Measurements from ENCODE around the gene DAAM1.

The DAAM1 gene

GRCh38 chr14:59318908-59319307 is 130.4 kb downstream of the DAAM1 start:
- DNase-seq, result no peak

GRCh38 chr14:59320361-59320760 is 131.9 kb downstream of the DAAM1 start:
- DNase-seq, result no peak

GRCh38 chr14:59320763-59321625 is 132.5 kb downstream of the DAAM1 start:
- DNase-seq, result no peak

GRCh38 chr14:59321626-59321949 is 133.1 kb downstream of the DAAM1 start:
- DNase-seq, result no peak

- no peak for DNase-seq
These were observed 137.4 kb downstream of the DAAM1 start for GRCh38 chr14:59325906-59326305.

GRCh38 chr14:59328454-59328853 is 140.0 kb downstream of the DAAM1 start:
- no peak for DNase-seq

GRCh38 chr14:59330455-59330854 is 142.0 kb downstream of the DAAM1 start:
- no peak for DNase-seq

- no peak for DNase-seq
These were observed 142.8 kb downstream of the DAAM1 start for GRCh38 chr14:59331217-59331616.

GRCh38 chr14:59332727-59333126 is 144.3 kb downstream of the DAAM1 start:
- no peak for DNase-seq

GRCh38 chr14:59333235-59333634 is 144.8 kb downstream of the DAAM1 start:
- no peak for DNase-seq

- DNase-seq, result no peak
These were observed 145.2 kb downstream of the DAAM1 start for GRCh38 chr14:59333668-59334067.

GRCh38 chr14:59334253-59334652 is 145.8 kb downstream of the DAAM1 start:
- no peak for DNase-seq

GRCh38 chr14:59336098-59336497 is 147.6 kb downstream of the DAAM1 start:
- DNase-seq, result no peak

GRCh38 chr14:59336706-59337105 is 148.2 kb downstream of the DAAM1 start:
- no peak for DNase-seq

- no peak for DNase-seq
These were observed 148.7 kb downstream of the DAAM1 start for GRCh38 chr14:59337141-59337611.

GRCh38 chr14:59338761-59339160 is 150.3 kb downstream of the DAAM1 start:
- no peak for DNase-seq

- no peak for DNase-seq
These were observed 151.3 kb downstream of the DAAM1 start for GRCh38 chr14:59339524-59340330.

GRCh38 chr14:59341858-59342477 is 153.5 kb downstream of the DAAM1 start:
- no peak for DNase-seq

- DNase-seq, result no peak
These were observed 154.3 kb downstream of the DAAM1 start for GRCh38 chr14:59342516-59343484.

GRCh38 chr14:59343585-59343984 is 155.1 kb downstream of the DAAM1 start:
- DNase-seq, result no peak

- DNase-seq, result no peak
These were observed 155.5 kb downstream of the DAAM1 start for GRCh38 chr14:59344016-59344415.

GRCh38 chr14:59344691-59345455 is 156.4 kb downstream of the DAAM1 start:
- no peak for DNase-seq

Data from activated T-cell treated with anti-CD3 and anti-CD28 coated beads, Interleukin-2, amount 50 U/mL, for 1 hour (primary cell).